ENCODE data around the gene HARBI1. TPM values are rescaled to one million over a fixed set of nuclear protein-coding genes. Genes with fewer than 3 reads are reported as not detected.

The HARBI1 gene
- total RNA-seq, 2 experiments from 2014 or later = 5.8 to 7.6 TPM

DNA sequence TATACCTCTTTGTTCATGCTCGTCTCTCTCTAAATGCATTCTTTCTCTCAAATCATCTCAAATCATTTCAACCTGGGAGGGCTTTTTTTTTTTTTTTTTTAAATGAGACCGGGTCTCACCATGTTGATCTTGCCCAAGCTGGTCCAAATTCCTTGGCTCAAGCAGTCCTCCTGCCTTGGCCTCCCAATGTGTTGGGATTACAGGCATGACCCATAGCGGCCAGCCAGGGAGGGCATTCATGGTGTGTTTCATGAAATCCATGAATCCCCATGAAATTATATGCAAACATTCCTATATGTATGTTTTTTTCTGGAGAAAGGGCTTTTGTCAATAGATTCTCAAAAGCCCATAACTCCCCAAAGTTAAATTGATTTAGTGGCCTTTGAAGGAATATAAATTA is 26.5 kb upstream of the HARBI1 start:
- Mint-ChIP-seq H3K36me3 (peaks cover 31% of the 10 kb centered on the region), H3K27me3 (no peaks in the 10 kb centered on the region), H3K4me3 (no peak overlapping the region), H3K9me3 (peaks cover 5% of the 10 kb centered on the region), H3K4me1 (peaks cover 9% of the 10 kb centered on the region), H3K27ac (no peak overlapping the region)
- ATAC-seq (ENCODE audit: low read depth) (no peak), DNase-seq (no peak)
- POLR2A ChIA-PET = no interaction called here

DNA sequence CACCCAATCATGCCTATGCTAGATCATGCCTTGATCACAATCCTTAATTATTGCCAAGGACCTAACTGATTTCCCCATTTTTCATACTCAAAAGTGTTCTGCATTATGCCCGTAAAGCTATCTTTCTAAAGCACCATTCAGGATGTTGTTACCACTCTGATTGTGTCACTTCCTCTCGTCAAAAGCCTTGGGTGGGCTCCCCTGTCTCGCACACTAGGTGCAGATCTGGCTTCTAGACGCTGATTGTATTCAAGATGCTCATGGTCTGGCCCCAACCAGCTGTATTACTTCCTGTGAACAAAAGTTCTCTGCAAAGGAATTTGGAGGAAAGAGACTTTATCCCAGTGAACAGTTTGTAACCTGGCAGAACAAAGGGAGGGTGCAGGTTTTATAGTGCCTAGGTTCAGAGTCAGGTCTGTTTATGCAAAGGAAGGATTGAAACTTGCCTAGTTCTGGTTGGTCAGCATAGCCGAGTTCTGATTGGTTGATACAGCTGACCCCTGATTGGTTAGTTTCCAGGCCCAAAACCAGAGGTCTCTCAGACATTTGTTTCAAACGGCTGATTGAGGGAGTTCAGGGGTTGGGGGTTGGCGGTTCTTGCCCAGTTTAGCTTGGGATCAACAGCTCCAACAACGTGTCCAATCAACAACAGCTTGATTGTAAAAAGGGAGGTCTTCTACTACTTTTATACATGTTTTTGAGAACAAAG is 25.8 kb upstream of the HARBI1 start:
- H3K27ac Mint-ChIP-seq = peak overlapping the region; percentile 77
- POLR2A ChIA-PET = no interaction called here
- peaks cover 34% of the 10 kb centered on the region for H3K36me3 Mint-ChIP-seq
- H3K4me1 Mint-ChIP-seq = peaks cover 11% of the 10 kb centered on the region
- peak overlapping the region; percentile 23 for H3K4me3 Mint-ChIP-seq
- H3K27me3 Mint-ChIP-seq = no peaks in the 10 kb centered on the region
- DNase-seq (no peak), ATAC-seq (ENCODE audit: low read depth) (peak; percentile 47)
- peaks cover 7% of the 10 kb centered on the region for H3K9me3 Mint-ChIP-seq

DNA sequence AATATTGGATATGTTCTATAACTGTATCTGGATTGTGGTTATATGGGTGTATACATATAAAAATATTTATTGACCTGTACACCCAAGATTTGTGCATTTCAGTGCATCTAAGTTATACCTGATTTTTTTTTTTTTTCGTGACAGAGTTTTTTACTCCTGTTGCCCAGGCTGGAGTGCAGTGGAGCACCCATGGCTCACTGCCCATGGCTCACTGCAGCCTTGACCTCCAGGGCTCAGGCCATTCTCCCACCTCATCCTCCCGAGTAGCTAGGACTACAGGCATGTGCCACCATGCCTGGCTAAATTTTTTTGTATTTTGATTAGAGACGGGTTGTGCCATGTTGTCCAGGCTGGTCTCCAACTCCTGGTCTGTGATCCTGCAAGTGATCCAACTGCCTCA is 24.6 kb upstream of the HARBI1 start:
- no peak for DNase-seq
- Mint-ChIP-seq H3K9me3 (peaks cover 7% of the 10 kb centered on the region), H3K4me3 (no peak overlapping the region), H3K27me3 (no peaks in the 10 kb centered on the region), H3K4me1 (peaks cover 11% of the 10 kb centered on the region), H3K36me3 (peaks cover 34% of the 10 kb centered on the region), H3K27ac (no peak overlapping the region)
- POLR2A ChIA-PET = interaction anchor here (0.6 to 1.3 kb wide), 2 partner anchors 11 to 1955 kb away, joined by 3 to 5 read pairs; no protein-coding TSS in a partner anchor
- ATAC-seq (ENCODE audit: low read depth) = no peak

DNA sequence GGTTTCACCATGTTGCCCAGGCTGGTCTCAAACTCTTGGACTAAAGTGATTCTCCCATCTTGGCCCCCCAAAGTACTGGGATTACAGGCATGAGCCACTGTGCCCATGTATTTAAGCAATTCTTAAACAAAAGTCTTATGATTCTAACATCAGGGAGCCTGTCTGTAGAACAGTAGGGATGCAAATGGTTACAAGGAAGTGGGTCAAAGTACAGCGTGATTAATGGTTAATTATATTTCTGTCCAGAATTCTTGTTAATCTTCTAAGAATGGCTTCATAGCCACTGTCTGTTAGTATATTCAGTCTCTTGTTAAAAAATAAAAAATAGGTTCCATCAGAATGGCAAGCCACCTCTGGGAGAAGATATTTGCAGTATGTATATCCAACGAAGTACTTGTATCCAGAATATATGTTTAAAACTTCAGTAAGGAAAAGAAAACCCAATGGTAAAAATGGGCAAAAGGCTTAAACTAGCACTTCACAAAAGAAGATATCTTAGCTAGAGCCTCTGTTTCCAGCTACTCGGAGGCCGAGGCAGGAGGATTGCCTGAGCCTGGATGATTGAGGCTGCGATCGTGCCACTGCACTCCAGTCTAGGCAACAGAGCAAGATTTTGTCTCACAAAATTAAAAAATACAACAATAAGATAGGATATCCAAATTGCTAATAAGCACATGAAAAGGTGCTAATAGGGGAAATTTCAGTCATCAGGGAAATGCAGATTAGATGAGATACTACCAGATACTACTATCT is 23.2 kb upstream of the HARBI1 start:
- POLR2A ChIA-PET = interaction anchor here (0.9 to 1.3 kb wide), 2 partner anchors 9 to 33 kb away, joined by 3 to 5 read pairs; no protein-coding TSS in a partner anchor
- peaks cover 7% of the 10 kb centered on the region for H3K9me3 Mint-ChIP-seq
- H3K27ac Mint-ChIP-seq = no peak overlapping the region
- H3K4me3 Mint-ChIP-seq = no peak overlapping the region
- H3K4me1 Mint-ChIP-seq = peaks cover 11% of the 10 kb centered on the region
- no peaks in the 10 kb centered on the region for H3K27me3 Mint-ChIP-seq
- ATAC-seq (ENCODE audit: low read depth) (no peak), DNase-seq (no peak)
- peaks cover 30% of the 10 kb centered on the region for H3K36me3 Mint-ChIP-seq

DNA sequence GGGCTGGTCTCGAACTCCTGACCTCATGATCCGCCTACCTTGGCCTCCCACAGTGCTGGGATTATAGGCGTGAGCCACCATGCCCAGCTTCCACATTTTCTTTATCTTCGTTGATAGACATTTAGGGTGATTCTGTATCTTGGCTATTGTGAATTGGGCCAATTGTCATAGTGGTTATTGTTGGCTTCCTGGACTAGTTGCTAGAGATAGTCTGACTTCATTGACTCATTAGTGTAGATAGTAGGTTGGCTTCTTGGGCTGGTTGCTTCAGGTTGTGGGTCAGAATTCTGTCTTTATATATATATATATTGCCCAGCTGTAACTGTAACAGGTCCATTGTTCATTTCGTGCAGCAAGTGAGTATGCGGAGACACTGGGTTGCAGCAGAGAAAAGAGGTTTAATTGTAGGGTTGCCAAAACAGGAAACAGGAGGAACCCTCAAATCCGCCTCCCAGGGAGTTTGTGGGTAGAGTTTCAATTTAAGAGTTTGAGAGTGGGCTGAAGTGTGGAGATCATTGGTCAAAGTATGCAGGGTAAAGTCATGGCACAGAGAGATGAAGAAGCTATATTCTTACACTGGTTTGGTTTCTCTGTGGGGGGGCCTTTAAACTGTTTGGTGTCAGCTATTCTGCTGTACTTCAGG is 22.3 kb upstream of the HARBI1 start:
- DNase-seq = no peak
- POLR2A ChIA-PET = interaction anchor here (0.9 kb wide), 1 partner anchor 34 kb away, joined by 3 read pairs; no protein-coding TSS in a partner anchor
- no peaks in the 10 kb centered on the region for H3K27me3 Mint-ChIP-seq
- H3K4me3 Mint-ChIP-seq = no peak overlapping the region
- peaks cover 11% of the 10 kb centered on the region for H3K4me1 Mint-ChIP-seq
- H3K36me3 Mint-ChIP-seq = peaks cover 28% of the 10 kb centered on the region
- ATAC-seq (ENCODE audit: low read depth) = peak; percentile 33
- H3K27ac Mint-ChIP-seq = peak overlapping the region; percentile 75
- H3K9me3 Mint-ChIP-seq = peaks cover 7% of the 10 kb centered on the region

DNA sequence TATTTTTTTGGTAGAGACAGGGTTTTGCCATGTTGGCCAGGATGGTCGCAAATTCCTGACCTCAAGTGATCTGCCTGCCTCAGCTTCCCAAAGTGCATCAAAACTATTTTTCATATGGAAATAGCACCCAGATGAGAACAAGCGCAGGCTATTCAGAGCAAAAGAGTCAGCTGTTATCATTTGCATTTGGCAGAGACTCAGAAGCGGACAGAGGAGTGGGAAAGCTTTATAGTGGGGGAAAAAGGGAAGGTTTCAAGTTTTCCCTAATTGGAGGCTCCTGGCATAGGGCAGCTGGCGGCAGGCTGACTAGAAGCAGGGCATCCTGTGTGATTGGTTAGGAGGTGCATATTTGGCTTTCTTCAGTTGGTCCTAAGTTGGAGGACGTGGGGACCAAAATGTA is 20.5 kb upstream of the HARBI1 start:
- POLR2A ChIA-PET = no interaction called here
- Mint-ChIP-seq H3K4me3 (no peak overlapping the region), H3K4me1 (peaks cover 11% of the 10 kb centered on the region), H3K27me3 (no peaks in the 10 kb centered on the region), H3K27ac (no peak overlapping the region), H3K9me3 (peaks cover 6% of the 10 kb centered on the region), H3K36me3 (peaks cover 28% of the 10 kb centered on the region)
- DNase-seq (no peak), ATAC-seq (ENCODE audit: low read depth) (no peak)

DNA sequence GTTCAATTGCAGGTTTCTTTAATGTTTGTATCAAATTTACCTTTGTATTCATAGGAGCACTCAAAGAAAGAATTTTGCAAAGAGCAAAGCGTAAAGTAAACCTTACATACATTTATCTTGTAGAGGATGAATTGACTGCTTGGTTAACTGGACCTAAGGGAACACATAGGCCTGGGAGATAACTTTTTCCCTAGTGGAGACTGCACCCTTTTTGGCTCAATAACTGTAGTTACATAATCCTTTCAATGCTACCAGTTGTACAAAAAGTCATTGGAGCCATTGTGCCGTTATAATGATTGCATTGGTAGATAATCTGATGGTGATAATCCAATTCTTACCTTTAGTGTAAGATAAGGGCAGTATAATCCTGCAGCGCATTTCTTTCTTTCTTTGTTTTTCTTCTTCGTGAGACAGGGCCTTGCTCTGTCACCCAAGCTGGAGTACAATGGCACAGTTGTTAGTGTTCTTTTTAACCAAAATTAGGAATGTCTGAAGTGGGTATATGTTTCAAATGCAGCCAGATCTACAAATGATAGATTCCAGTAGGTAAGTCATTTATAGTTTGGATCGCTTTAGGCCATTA is 18.6 kb upstream of the HARBI1 start:
- Mint-ChIP-seq H3K36me3 (peaks cover 29% of the 10 kb centered on the region), H3K9me3 (peaks cover 4% of the 10 kb centered on the region), H3K27ac (no peak overlapping the region), H3K4me3 (no peak overlapping the region), H3K27me3 (no peaks in the 10 kb centered on the region), H3K4me1 (peaks cover 18% of the 10 kb centered on the region)
- DNase-seq (no peak), ATAC-seq (ENCODE audit: low read depth) (no peak)
- POLR2A ChIA-PET = no interaction called here

DNA sequence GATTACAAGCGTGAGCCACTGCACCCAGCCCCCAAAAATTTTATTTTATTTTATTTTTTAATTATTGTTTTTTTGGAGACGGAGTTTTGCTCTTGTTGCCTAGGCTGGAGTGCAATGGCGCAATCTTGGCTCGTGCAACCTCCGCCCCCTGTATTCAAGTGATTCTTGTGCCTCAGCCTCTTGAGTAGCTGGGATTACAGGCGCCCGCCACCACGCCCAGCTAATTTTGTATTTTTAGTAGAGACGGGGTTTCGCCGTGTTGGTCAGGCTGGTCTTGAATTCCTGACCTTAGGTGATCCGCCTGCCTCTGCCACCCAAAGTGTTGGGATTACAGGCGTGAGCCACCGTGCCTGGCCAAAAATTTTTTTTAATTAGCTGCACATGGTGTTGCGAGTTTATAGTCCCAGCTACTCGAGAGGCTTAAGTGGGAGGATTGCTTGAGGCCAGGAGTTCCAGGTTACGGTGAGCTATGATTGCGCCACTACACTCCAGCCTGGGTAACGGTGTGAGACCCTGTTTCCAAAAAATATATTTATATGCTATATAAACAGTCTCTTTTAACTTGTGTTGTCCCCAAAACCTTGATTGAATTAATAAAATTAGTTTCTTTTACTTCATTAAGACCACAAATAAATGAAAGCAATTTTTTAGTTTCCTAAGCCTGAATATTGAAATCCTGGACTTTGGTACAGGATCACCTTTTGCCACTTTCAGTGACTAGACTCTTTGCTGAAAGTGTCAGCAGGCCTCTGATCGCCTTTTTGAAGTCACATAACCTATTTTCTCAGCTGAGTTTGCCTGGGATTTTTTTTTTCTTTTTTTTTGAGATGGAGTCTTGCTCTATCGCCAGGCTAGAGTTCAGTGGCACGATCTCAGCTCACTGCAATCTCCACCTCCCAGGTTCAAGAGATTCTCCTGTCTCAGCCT is 16.5 kb upstream of the HARBI1 start:
- DNase-seq (no peak), ATAC-seq (ENCODE audit: low read depth) (no peak)
- Mint-ChIP-seq H3K27ac (no peak overlapping the region), H3K9me3 (peaks cover 2% of the 10 kb centered on the region), H3K36me3 (peaks cover 14% of the 10 kb centered on the region), H3K4me3 (no peak overlapping the region), H3K4me1 (peaks cover 16% of the 10 kb centered on the region), H3K27me3 (no peaks in the 10 kb centered on the region)
- POLR2A ChIA-PET = no interaction called here

DNA sequence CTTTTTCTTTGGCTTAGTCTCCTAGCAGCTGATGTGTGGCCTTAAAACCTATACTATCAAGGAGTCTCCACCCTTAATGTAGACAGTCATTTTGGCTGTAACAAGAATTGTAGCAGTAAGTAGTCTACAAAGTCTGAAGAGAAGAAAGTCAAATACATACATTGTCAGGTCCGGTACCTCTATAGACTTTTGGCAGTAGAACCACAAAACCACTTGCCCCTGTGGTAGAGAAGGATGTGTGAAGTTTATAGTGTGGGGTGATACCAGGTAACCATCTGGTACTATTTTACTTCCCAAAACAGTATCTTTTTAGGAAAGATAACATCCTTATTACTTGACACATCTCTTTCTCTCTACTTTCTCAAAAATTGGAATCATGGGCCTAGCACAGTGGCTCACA is 15.5 kb upstream of the HARBI1 start:
- peak overlapping the region; percentile 45 for H3K4me3 Mint-ChIP-seq
- H3K9me3 Mint-ChIP-seq = no peaks in the 10 kb centered on the region
- H3K27me3 Mint-ChIP-seq = no peaks in the 10 kb centered on the region
- ATAC-seq (ENCODE audit: low read depth) (peak; percentile 82), DNase-seq (no peak)
- H3K4me1 Mint-ChIP-seq = peaks cover 13% of the 10 kb centered on the region
- H3K36me3 Mint-ChIP-seq = peaks cover 11% of the 10 kb centered on the region
- H3K27ac Mint-ChIP-seq = no peak overlapping the region
- POLR2A ChIA-PET = interaction anchor here (1.1 kb wide), 1 partner anchor 39 kb away, joined by 6 read pairs; no protein-coding TSS in a partner anchor

DNA sequence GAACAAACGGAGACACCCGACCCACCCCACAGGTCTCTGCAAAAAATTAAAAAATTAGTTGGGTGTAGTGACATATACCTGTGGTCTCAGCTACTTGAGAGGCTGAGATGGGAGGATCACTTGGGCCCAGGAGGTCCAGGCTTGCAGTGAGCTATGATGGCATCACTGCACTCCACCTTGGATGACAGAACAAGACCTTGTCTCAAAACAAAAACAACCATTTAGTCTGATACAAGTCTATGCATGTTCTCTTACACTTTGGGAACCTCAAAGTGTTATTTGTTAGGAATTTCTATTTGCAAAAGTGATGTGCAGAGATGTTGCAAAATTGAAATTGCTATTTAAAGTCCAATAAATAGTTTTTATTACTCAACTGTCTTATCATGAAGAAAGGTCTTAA is 14.6 kb upstream of the HARBI1 start:
- POLR2A ChIA-PET = interaction anchor here (1.1 to 1.4 kb wide), 2 partner anchors 9 to 40 kb away, joined by 5 to 6 read pairs; no protein-coding TSS in a partner anchor
- H3K27me3 Mint-ChIP-seq = no peaks in the 10 kb centered on the region

DNA sequence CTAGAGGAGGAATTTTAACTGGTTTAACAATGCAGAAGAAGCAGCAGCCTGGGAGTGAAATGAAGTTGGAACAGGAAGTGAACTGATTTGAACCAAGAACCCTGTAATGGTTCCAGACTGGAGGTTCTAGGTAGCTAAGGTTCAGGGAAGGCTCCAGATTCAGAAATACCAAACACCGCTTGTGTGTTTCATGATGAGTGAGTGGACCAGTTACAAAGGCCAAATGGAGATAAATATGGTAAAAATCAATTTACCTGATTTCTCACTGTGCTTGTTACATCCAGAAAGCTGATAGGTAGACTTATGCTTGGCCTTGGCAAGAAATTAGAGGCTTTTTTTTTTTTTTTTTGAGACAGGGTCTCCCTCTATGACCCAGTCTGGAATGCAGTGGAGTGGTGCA is 13.2 kb upstream of the HARBI1 start:
- Mint-ChIP-seq H3K4me1 (peaks cover 13% of the 10 kb centered on the region), H3K27me3 (no peaks in the 10 kb centered on the region), H3K36me3 (peaks cover 18% of the 10 kb centered on the region), H3K4me3 (no peak overlapping the region), H3K27ac (no peak overlapping the region), H3K9me3 (no peaks in the 10 kb centered on the region)
- POLR2A ChIA-PET = interaction anchor here (1.4 kb wide), 1 partner anchor 11 kb away, joined by 5 read pairs; no protein-coding TSS in a partner anchor
- DNase-seq (no peak), ATAC-seq (ENCODE audit: low read depth) (no peak)

More for the DNA sequence above, 14.6 kb upstream of the HARBI1 start:
- Mint-ChIP-seq H3K36me3 (peaks cover 11% of the 10 kb centered on the region), H3K27ac (no peak overlapping the region), H3K4me3 (no peak overlapping the region), H3K9me3 (no peaks in the 10 kb centered on the region), H3K4me1 (peaks cover 13% of the 10 kb centered on the region)
- no peak for DNase-seq
- no peak for ATAC-seq (ENCODE audit: low read depth)

DNA sequence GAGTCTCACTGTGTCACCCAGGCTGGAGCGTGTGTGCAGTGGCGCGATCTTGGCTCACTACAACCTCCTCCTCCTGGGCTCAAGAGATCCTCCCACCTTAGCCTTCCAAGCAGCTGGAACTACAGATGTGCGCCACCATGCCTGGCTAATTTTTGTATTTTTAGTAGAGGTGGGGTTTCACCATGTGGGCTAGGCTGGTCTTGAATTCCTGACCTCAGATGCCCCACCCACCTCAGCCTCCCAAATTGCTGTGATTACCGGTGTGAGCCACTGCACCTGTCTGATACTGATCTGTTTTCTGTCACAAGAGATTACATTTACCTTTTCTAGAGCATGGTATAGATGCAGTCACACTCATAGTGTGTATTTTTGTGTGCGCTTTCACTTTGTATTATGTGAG is 11.9 kb upstream of the HARBI1 start:
- Mint-ChIP-seq H3K27ac (no peak overlapping the region), H3K4me3 (no peak overlapping the region), H3K36me3 (peaks cover 22% of the 10 kb centered on the region), H3K27me3 (no peaks in the 10 kb centered on the region), H3K4me1 (peaks cover 15% of the 10 kb centered on the region), H3K9me3 (no peaks in the 10 kb centered on the region)
- POLR2A ChIA-PET = no interaction called here
- no peak for DNase-seq
- ATAC-seq (ENCODE audit: low read depth) = no peak
